Loucy (cell line): Measurements from ENCODE around the gene GNB3.
A peak's percentile ranks its signal among the peaks of the same experiment; 100 is the strongest.

Experiments
- H2AFZ ChIP-seq: fragments of 200-600 bp; sonication (generic); 2 replicates; pipeline ENCODE4 v1.6.0; 2016; ENCODE audit warnings: antibody characterized with exemption, mild to moderate bottlenecking, low read length, moderate library complexity
- H3F3A ChIP-seq: fragments of 200-600 bp; 2 replicates; pipeline ENCODE4 v1.6.0; 2016; ENCODE audit warnings: antibody characterized with exemption, low read depth, mild to moderate bottlenecking
- H3K27me3 ChIP-seq: fragments of 200-600 bp; sonication (generic); 2 replicates; pipeline ENCODE4 v1.6.1; 2014; ENCODE audit warnings: low read length, mild to moderate bottlenecking; ENCODE audit not compliant: insufficient read depth, poor library complexity, severe bottlenecking
- H3K36me3 ChIP-seq: fragments of 200-600 bp; sonication (generic); 2 replicates; pipeline ENCODE4 v1.6.1; 2016; ENCODE audit warnings: low read length; ENCODE audit not compliant: insufficient read depth
- H3K4me1 ChIP-seq: fragments of 200-600 bp; sonication (generic); 2 replicates; pipeline ENCODE4 v1.5.1; 2014; ENCODE audit warnings: low read length, mild to moderate bottlenecking; ENCODE audit not compliant: insufficient read depth, poor library complexity, severe bottlenecking
- H3K4me2 ChIP-seq: fragments of 200-600 bp; sonication (generic); 2 replicates; pipeline ENCODE4 v1.6.0; 2014; ENCODE audit warnings: antibody characterized with exemption, low read length, low read depth, mild to moderate bottlenecking; ENCODE audit not compliant: poor library complexity, severe bottlenecking
- H3K4me3 ChIP-seq: fragments of 200-600 bp; sonication (generic); 2 replicates; pipeline ENCODE4 v1.5.1; 2014; ENCODE audit warnings: low read length, mild to moderate bottlenecking, mixed read lengths; ENCODE audit not compliant: poor library complexity, severe bottlenecking
- H3K79me2 ChIP-seq: fragments of 200-600 bp; sonication (generic); 2 replicates; pipeline ENCODE4 v1.6.1; 2014; ENCODE audit warnings: low read length; ENCODE audit not compliant: insufficient read depth
- H3K9ac ChIP-seq: fragments of 200-600 bp; sonication (generic); 2 replicates; pipeline ENCODE4 v1.6.0; 2014; ENCODE audit warnings: mild to moderate bottlenecking, low read depth, low read length, moderate library complexity; ENCODE audit not compliant: poor library complexity, severe bottlenecking
- H3K9me2 ChIP-seq: fragments of 200-600 bp; sonication (generic); replicated peaks from 2 replicates; pipeline ENCODE4 v1.6.1; 2016; ENCODE audit warnings: low read depth, low read length, mixed read lengths
- H3K9me3 ChIP-seq: fragments of 200-600 bp; sonication (generic); 2 replicates; pipeline ENCODE4 v1.6.1; 2014; ENCODE audit warnings: mild to moderate bottlenecking, antibody characterized with exemption, low read length, low read depth; ENCODE audit not compliant: insufficient read depth
- H4K20me1 ChIP-seq: fragments of 200-600 bp; sonication (generic); 2 replicates; pipeline ENCODE4 v1.6.0; 2014; ENCODE audit warnings: antibody characterized with exemption, low read length, mild to moderate bottlenecking; ENCODE audit not compliant: insufficient read depth, poor library complexity, severe bottlenecking
- CTCF ChIP-seq: fragments of 200-600 bp; sonication (generic); conservative IDR thresholded peaks from 2 replicates; pipeline ENCODE4 v1.5.1; 2014; ENCODE audit warnings: mild to moderate bottlenecking, antibody characterized with exemption, low read length
- EZH2phosphoT487 ChIP-seq: fragments of 200-600 bp; IDR thresholded peaks from 2 replicates; pipeline ENCODE4 v1.6.1; 2018; ENCODE audit warnings: antibody characterized with exemption, mild to moderate bottlenecking, moderate library complexity, borderline replicate concordance

The GNB3 gene

GRCh38 chr12:6828781-6829535 is 11.8 kb upstream of the GNB3 start:
- Histone ChIP-seq H4K20me1 (no peaks in the 10 kb centered on the region), H3K9ac (peak overlapping the region; percentile 89), H3K27me3 (no peaks in the 10 kb centered on the region), H3K36me3 (peaks cover 9% of the 10 kb centered on the region; the same call in 1 of the 2 replicates), H3K4me3 (peak overlapping the region; percentile 77), H3K9me3 (no peaks in the 10 kb centered on the region), H2AFZ (peak overlapping the region; percentile 62), H3F3A (no peaks in the 10 kb centered on the region), H3K79me2 (peaks cover 25% of the 10 kb centered on the region; the same call in 1 of the 2 replicates), H3K9me2 (no peaks in the 10 kb centered on the region), H3K4me1 (peaks cover 21% of the 10 kb centered on the region), H3K4me2 (peak overlapping the region; percentile 77)
- TF ChIP-seq EZH2phosphoT487: no peak
- no peak for TF ChIP-seq CTCF

GRCh38 chr12:6829536-6830220 is 11.0 kb upstream of the GNB3 start:
- H3F3A ChIP-seq: no peaks in the 10 kb centered on the region
- peaks cover 25% of the 10 kb centered on the region; the same call in 1 of the 2 replicates for H3K79me2 ChIP-seq
- peak overlapping the region; percentile 77 for H3K4me2 ChIP-seq
- peak overlapping the region; percentile 89 for H3K9ac ChIP-seq
- H3K4me3 ChIP-seq: peak overlapping the region; percentile 77
- H4K20me1 ChIP-seq: no peaks in the 10 kb centered on the region
- no peaks in the 10 kb centered on the region for H3K27me3 ChIP-seq
- H2AFZ ChIP-seq: peak overlapping the region; percentile 62; the same call in 1 of the 2 replicates
- no peak for TF ChIP-seq EZH2phosphoT487
- TF ChIP-seq CTCF: peak; percentile 43
- peaks cover 21% of the 10 kb centered on the region for H3K4me1 ChIP-seq
- no peaks in the 10 kb centered on the region for H3K9me2 ChIP-seq
- H3K36me3 ChIP-seq: peaks cover 11% of the 10 kb centered on the region; the same call in 1 of the 2 replicates
- H3K9me3 ChIP-seq: no peaks in the 10 kb centered on the region

- Histone ChIP-seq H3K79me2 (peaks cover 25% of the 10 kb centered on the region; the same call in 1 of the 2 replicates), H4K20me1 (no peaks in the 10 kb centered on the region), H3K9ac (peak overlapping the region; percentile 89), H3K9me2 (no peaks in the 10 kb centered on the region), H3K4me2 (peak overlapping the region; percentile 77), H3K27me3 (no peaks in the 10 kb centered on the region), H3K4me3 (peak overlapping the region; percentile 77), H3K36me3 (peaks cover 11% of the 10 kb centered on the region; the same call in 1 of the 2 replicates), H3K9me3 (no peaks in the 10 kb centered on the region), H2AFZ (no peak overlapping the region), H3K4me1 (peaks cover 21% of the 10 kb centered on the region), H3F3A (no peaks in the 10 kb centered on the region)
- TF ChIP-seq EZH2phosphoT487 (no peak), CTCF (no peak)
Observed at GRCh38 chr12:6830286-6830890, 10.3 kb upstream of the GNB3 start.
